ENCODE measurements around the gene ERGIC1.

Gene ERGIC1

DNA sequence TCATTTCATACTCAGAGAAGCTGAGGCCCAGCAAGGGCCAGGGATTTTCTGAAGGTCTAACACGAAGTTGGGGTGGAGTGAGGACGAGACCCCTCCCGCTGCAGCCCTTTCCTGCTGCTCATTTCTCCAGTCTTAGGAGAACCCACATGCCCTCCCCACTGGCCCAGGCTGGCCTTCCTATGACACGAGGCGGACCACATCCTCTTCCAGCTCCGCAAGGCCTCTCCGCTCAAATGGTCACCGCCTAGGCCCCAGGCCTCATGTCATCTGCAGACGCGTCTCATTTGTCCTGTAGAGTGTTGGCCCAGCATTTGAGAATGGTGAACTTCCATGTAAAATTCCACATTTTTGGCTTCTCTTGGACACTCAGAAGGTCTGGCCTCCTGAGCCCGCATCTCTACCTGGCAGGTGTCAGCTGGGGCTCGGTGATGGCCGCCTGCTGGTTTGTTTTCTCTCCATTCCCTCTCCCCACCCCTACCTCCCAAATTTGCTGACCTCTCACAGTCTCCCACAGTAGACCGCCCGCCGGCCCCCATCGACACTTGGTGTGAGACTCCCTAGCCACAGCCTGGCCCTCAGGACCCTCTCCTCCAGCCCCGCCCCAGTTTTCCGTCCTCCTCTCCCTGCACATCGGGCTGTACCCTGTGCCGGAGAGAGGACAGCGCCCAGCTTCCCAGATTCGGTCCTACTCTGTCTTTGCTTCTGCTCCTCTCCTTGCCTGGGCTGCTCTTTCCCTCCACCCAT is 51.7 kb downstream of the ERGIC1 start:
- H3K27me3 ChIP-seq (ENCODE audit: low read length): no peaks in the 10 kb centered on the region
- H3F3A ChIP-seq (ENCODE audit: insufficient read depth): no peaks in the 10 kb centered on the region
- H2AFZ ChIP-seq (ENCODE audit: low read depth, low read length, severe bottlenecking): no peak overlapping the region
- H3K36me3 ChIP-seq (ENCODE audit: low read length): no peaks in the 10 kb centered on the region
- H3K79me2 ChIP-seq (ENCODE audit: insufficient read depth, low read length): peaks cover 26% of the 10 kb centered on the region; the same call in 1 of the 2 replicates
- TF ChIP-seq, protein P1, sequence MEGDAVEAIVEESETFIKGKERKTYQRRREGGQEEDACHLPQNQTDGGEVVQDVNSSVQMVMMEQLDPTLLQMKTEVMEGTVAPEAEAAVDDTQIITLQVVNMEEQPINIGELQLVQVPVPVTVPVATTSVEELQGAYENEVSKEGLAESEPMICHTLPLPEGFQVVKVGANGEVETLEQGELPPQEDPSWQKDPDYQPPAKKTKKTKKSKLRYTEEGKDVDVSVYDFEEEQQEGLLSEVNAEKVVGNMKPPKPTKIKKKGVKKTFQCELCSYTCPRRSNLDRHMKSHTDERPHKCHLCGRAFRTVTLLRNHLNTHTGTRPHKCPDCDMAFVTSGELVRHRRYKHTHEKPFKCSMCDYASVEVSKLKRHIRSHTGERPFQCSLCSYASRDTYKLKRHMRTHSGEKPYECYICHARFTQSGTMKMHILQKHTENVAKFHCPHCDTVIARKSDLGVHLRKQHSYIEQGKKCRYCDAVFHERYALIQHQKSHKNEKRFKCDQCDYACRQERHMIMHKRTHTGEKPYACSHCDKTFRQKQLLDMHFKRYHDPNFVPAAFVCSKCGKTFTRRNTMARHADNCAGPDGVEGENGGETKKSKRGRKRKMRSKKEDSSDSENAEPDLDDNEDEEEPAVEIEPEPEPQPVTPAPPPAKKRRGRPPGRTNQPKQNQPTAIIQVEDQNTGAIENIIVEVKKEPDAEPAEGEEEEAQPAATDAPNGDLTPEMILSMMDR (IDR thresholded peaks at IDR 0.05; ENCODE audit: insufficient read depth, low read length, poor library complexity, severe bottlenecking): no peak
- TF ChIP-seq EZH2phosphoT487 (conservative IDR thresholded peaks at IDR 0.05; ENCODE audit: low read length): no peak
- no peak overlapping the region for H3K9ac ChIP-seq (ENCODE audit: low read length)
- H3K9me3 ChIP-seq (ENCODE audit: insufficient read depth, low read length): no peaks in the 10 kb centered on the region
- no peak overlapping the region for H3K4me2 ChIP-seq (ENCODE audit: low read depth, low read length, poor library complexity, severe bottlenecking)
- H3K9me2 ChIP-seq (replicated peaks; ENCODE audit: insufficient read depth, low read length): no peaks in the 10 kb centered on the region
- no peaks in the 10 kb centered on the region for H4K20me1 ChIP-seq (ENCODE audit: low read depth, low read length)
- H3K4me3 ChIP-seq (ENCODE audit: insufficient read depth, low read length, poor library complexity, severe bottlenecking): no peak overlapping the region
- no peak overlapping the region for H3K27ac ChIP-seq (ENCODE audit: low read depth, low read length)

DNA sequence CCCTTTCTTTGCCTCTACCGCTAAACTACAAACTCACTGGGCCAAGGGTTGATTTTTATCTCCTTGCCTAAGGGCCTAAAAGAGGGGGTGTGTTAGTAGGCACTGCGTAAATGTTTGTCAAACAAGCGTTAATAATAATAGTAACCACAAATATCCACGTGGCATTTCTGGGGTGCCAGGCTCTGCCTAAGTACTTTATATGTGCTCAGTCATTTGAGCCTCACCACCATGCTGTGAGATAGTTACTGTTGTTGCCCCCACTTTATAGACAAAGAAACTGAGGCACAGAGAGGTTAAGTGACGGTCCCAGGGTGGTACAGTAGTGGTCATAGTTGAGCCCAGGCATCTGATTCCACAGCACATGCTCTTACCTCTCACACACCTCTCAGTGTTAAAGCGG is 52.4 kb downstream of the ERGIC1 start:
- TF ChIP-seq, protein P1 (IDR thresholded peaks at IDR 0.05; ENCODE audit: insufficient read depth, low read length, poor library complexity, severe bottlenecking): no peak
- no peak for TF ChIP-seq EZH2phosphoT487 (conservative IDR thresholded peaks at IDR 0.05; ENCODE audit: low read length)
- H2AFZ ChIP-seq (ENCODE audit: low read depth, low read length, severe bottlenecking): no peak overlapping the region
- H3F3A ChIP-seq (ENCODE audit: insufficient read depth): no peaks in the 10 kb centered on the region
- no peak overlapping the region for H3K27ac ChIP-seq (ENCODE audit: low read depth, low read length)
- H4K20me1 ChIP-seq (ENCODE audit: low read depth, low read length): no peaks in the 10 kb centered on the region
- no peak overlapping the region for H3K4me3 ChIP-seq (ENCODE audit: insufficient read depth, low read length, poor library complexity, severe bottlenecking)
- H3K9ac ChIP-seq (ENCODE audit: low read length): no peak overlapping the region
- no peaks in the 10 kb centered on the region for H3K9me2 ChIP-seq (replicated peaks; ENCODE audit: insufficient read depth, low read length)
- peaks cover 26% of the 10 kb centered on the region; the same call in 1 of the 2 replicates for H3K79me2 ChIP-seq (ENCODE audit: insufficient read depth, low read length)
- no peaks in the 10 kb centered on the region for H3K27me3 ChIP-seq (ENCODE audit: low read length)
- no peaks in the 10 kb centered on the region for H3K9me3 ChIP-seq (ENCODE audit: insufficient read depth, low read length)
- no peaks in the 10 kb centered on the region for H3K36me3 ChIP-seq (ENCODE audit: low read length)
- no peak overlapping the region for H3K4me2 ChIP-seq (ENCODE audit: low read depth, low read length, poor library complexity, severe bottlenecking)

DNA sequence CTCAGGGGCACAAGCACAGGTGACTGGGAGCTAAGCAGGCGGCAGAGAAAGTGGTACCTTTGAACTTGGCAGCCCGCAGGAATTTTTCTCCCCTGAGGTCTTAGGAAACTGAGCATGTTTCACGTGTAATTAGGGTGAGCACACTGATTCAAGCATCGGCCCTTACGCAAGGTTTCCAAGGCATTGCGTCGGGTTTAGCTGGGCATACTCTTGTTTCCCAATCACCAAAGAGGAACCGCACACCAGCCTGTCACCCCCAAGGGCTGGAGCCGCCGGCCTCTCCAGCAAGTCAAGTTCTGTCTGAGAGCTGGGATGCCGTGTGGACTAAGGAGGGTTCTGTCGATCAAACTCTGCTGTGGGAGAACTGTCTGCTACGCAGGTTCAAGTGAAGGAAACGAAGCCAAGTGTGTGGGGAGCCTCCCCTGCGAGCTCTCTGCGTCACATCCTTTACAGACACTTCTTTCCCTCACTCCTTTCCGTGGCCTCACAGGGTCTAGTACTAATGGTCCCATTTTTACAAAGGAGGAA is 53.0 kb downstream of the ERGIC1 start:
- Histone ChIP-seq H3K36me3 (ENCODE audit: low read length) (no peaks in the 10 kb centered on the region), H3K4me3 (ENCODE audit: insufficient read depth, low read length, poor library complexity, severe bottlenecking) (no peak overlapping the region), H3F3A (ENCODE audit: insufficient read depth) (no peaks in the 10 kb centered on the region), H4K20me1 (ENCODE audit: low read depth, low read length) (no peaks in the 10 kb centered on the region), H3K9me3 (ENCODE audit: insufficient read depth, low read length) (no peaks in the 10 kb centered on the region), H3K9ac (ENCODE audit: low read length) (no peak overlapping the region), H3K27me3 (ENCODE audit: low read length) (no peaks in the 10 kb centered on the region), H3K79me2 (ENCODE audit: insufficient read depth, low read length) (peaks cover 26% of the 10 kb centered on the region; the same call in 1 of the 2 replicates), H3K9me2 (replicated peaks; ENCODE audit: insufficient read depth, low read length) (no peaks in the 10 kb centered on the region), H2AFZ (ENCODE audit: low read depth, low read length, severe bottlenecking) (no peak overlapping the region), H3K27ac (ENCODE audit: low read depth, low read length) (no peak overlapping the region), H3K4me2 (ENCODE audit: low read depth, low read length, poor library complexity, severe bottlenecking) (no peak overlapping the region)
- TF ChIP-seq, protein P1 (IDR thresholded peaks at IDR 0.05; ENCODE audit: insufficient read depth, low read length, poor library complexity, severe bottlenecking): no peak
- no peak for TF ChIP-seq EZH2phosphoT487 (conservative IDR thresholded peaks at IDR 0.05; ENCODE audit: low read length)
